ENCODE measurements around the gene OR5D13.

Gene OR5D13, protein sequence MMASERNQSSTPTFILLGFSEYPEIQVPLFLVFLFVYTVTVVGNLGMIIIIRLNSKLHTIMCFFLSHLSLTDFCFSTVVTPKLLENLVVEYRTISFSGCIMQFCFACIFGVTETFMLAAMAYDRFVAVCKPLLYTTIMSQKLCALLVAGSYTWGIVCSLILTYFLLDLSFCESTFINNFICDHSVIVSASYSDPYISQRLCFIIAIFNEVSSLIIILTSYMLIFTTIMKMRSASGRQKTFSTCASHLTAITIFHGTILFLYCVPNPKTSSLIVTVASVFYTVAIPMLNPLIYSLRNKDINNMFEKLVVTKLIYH

DNA sequence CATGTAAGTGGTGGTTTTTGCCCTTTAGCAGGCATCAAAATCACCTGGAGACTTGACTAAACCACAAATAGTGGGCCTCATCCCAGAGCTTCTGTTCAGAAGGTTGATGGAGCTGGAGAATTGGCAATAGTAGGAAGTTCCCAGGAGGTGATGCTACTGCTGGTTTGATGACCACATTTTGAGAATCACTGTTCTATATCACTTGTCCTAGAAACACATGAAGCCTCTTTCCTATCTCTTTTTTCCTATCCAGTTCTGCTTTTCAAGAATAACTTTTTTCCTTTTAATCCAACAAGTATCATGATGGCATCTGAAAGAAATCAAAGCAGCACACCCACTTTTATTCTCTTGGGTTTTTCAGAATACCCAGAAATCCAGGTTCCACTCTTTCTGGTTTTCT lies at the start of gene OR5D13:
TSS of gene OR5D13 (plus strand) at position 301 of the 400 bp plus-strand sequence. CDS start at position 301, 0 bp downstream.
- DNase-seq (ENCODE audit: low read depth in 2 of 2, low spot score in 1 of 2) = no peak

DNA sequence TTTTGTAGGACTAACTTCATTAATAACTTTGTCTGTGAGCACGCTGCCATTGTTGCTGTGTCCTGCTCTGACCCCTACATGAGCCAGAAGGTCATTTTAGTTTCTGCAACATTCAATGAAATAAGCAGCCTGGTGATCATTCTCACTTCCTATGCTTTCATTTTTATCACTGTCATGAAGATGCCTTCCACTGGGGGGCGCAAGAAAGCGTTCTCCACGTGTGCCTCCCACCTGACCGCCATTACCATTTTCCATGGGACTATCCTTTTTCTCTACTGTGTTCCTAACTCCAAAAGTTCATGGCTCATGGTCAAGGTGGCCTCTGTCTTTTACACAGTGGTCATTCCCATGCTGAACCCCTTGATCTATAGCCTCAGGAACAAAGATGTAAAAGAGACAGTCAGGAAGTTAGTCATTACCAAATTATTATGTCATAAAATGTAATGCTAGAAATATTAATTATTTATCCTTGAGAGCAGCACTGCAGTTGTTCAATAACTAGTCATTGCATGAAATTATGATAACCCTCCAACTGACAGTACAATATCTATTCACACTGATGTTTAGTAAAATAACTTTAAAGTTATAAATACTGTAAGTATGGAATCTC lies 46.4 kb upstream of the OR5D13 start:
- DNase-seq (ENCODE audit: low read depth in 2 of 2, low spot score in 1 of 2) = no peak

DNA sequence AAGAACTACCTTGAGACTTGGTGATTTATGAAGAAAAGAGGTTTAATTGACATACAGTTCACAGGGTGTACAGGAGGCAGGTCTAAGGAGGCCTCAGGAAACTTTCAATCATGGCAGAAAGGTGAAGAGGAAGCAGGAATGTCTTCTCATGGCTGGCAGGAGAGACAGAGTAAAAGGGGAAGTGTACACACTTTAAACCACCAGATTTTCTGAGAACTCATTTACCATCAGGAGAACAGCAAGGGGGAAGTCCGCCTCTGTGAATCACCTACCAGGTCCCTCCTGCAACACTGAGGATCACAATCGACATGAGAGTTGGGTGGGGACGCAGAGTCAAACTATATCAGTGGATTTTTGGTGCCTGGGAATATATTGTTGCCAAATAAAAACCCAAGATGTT lies 40.3 kb upstream of the OR5D13 start:
- no peak for DNase-seq (ENCODE audit: low read depth in 2 of 2, low spot score in 1 of 2)

DNA sequence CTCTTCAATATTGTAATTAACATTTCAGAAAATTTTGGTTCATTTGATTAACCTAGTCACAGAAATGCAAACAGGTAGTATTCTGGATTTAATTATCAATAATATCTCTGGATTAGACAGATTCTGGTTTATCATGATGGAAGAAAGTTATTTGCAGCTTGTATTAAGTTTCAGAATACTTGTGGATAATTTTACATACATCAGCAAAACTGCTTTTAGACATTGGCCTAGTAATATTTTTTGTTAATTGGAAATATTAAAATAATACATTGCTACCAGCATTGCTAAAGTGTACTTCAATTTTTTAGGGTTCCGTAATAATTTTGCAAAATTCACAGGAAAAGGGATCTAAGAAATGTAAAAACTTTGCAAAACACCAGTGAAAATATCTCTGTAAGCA lies 18.4 kb downstream of the OR5D13 start:
- DNase-seq (ENCODE audit: low read depth in 2 of 2, low spot score in 1 of 2) = no peak

DNA sequence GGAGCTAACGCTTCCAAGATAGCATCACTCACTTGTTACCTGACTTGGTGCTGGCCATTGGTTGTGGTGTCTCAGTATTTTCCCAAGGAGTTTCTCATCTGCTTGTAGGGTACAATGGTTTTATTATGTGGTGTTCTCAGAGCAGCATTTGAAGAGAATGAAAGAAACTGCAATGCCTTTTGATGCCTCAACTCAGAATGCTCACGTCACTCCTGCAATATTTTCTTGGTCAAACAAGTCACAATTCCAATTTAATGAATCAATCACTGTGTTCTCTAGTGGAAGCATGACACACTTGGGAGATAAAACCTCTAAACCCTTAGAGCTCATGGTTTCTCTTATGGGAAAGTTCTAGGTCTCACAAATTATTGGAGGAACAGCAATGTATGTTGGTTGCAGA lies 20.1 kb downstream of the OR5D13 start:
- DNase-seq (ENCODE audit: low read depth in 2 of 2, low spot score in 1 of 2) = no peak

DNA sequence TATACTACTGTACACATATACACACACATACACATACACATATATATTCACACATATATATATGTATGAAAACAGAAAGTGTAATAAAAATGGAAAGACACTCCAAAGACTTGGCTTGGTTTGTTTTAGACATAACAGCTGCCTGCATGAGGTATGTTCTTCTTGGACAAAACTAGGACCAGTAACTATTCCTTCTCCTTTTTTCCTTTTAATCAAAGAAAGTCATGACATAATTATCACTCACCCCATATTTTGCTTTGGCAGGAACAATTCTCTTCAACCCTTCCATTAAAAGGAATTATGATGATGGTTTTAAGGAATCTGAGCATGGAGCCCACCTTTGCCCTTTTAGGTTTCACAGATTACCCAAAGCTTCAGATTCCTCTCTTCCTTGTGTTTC lies 22.0 kb downstream of the OR5D13 start, which contains the start of gene OR5D14:
TSS of gene OR5D14 (plus strand) at position 301 of the 400 bp plus-strand sequence. CDS start at position 301, 0 bp downstream.
- DNase-seq (ENCODE audit: low read depth in 2 of 2, low spot score in 1 of 2) = no peak

DNA sequence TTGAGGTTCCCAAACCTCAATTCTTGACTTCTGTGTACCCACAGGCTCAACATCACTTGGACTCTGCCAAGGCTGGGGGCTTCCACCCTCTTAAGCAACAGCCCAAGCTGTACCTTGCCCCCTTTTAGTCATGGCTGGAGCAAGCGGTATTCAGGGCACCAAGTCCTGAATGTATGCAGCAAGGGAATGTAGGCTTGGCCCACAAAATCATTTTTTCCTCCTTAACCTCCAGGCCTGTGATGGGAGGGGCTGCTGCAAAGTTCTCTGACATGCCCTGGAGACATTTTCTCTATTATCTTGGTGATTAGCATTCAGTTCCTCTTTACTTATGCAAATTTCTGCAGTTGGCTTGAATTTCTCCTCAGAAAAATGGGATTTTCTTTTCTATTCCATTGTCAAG lies 33.0 kb downstream of the OR5D13 start:
- DNase-seq (ENCODE audit: low read depth in 2 of 2, low spot score in 1 of 2) = no peak

DNA sequence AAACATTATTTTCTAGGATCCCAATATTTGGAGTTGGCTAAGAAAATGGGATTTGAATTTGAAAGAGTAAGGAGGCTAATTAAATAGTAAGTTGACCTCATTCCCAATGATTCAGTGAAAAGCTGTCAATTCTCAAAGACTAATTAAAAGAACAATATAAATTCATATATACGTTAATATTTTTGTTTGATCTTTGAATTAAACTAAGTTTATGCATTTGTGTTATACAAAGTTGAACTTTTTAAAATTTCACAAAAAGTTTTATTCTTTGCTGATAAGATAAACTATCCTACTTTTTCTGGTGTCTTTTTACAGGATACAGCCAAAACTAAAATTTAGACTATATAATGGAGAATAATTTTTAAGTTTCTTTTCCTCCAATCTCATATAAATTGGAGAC lies 37.8 kb downstream of the OR5D13 start, which contains the start of gene OR5L1:
TSS of gene OR5L1 (plus strand) at position 301 of the 400 bp plus-strand sequence. CDS start 100 bp downstream, outside the sequence.
- DNase-seq (ENCODE audit: low read depth in 2 of 2, low spot score in 1 of 2) = no peak

DNA sequence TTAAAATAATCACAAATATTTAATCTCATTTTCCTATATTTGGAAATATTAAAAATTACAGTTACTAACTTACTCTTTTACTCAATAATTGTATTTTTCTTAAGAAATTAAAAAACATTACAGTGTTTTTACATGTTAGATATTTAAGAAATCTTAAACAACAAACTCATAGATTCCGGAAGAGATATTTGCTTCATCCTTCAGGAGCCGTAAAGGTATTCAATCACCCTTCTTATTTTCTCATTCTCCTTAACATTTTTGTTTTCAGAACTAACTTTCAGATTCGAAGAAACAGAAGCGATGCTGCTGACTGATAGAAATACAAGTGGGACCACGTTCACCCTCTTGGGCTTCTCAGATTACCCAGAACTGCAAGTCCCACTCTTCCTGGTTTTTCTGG lies 46.1 kb downstream of the OR5D13 start, which contains the start of gene OR5D18:
TSS of gene OR5D18 (plus strand) at position 301 of the 400 bp plus-strand sequence. CDS start at position 301, 0 bp downstream.
- DNase-seq (ENCODE audit: low read depth in 2 of 2, low spot score in 1 of 2) = no peak

Data from stimulated activated CD8-positive, alpha-beta memory T cell treated with anti-CD3 and anti-CD28 coated beads, Interleukin-4, amount 100 ng/mL, for 1 hour (primary cell).